ENCODE measurements around the gene IFNK.

IFNK gene

DNA sequence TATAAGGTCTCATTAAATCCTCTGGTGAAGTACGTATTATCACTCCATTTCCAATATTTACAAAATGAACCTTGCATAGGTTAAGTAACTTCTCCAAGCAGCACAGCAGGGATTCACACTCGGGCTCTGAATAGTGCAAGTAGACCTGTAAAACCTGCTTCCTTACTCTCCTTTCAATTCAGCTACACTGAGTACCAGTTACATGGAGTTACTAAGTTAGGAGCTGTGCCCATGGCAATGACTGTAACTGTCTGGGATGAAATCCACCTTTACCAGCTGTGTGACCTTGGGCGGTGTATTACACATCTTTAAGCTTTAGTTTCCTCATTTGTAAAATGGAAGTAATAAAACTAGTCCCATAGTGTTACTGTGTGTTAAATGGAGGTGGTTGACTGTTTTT lies 21.4 kb downstream of the IFNK start (continued):
- TF ChIP-seq, protein P1, sequence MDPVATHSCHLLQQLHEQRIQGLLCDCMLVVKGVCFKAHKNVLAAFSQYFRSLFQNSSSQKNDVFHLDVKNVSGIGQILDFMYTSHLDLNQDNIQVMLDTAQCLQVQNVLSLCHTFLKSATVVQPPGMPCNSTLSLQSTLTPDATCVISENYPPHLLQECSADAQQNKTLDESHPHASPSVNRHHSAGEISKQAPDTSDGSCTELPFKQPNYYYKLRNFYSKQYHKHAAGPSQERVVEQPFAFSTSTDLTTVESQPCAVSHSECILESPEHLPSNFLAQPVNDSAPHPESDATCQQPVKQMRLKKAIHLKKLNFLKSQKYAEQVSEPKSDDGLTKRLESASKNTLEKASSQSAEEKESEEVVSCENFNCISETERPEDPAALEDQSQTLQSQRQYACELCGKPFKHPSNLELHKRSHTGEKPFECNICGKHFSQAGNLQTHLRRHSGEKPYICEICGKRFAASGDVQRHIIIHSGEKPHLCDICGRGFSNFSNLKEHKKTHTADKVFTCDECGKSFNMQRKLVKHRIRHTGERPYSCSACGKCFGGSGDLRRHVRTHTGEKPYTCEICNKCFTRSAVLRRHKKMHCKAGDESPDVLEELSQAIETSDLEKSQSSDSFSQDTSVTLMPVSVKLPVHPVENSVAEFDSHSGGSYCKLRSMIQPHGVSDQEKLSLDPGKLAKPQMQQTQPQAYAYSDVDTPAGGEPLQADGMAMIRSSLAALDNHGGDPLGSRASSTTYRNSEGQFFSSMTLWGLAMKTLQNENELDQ (tag by site-specific recombination; IDR thresholded peaks at IDR 0.05; ENCODE audit: low read depth) = no peak
- TF ChIP-seq AEBP2 (tag by site-specific recombination; IDR thresholded peaks at IDR 0.05; ENCODE audit: borderline replicate concordance) = no peak

GRCh38 chr9:27548055-27548741 lies 24.1 kb downstream of the IFNK start:
- CTCF ChIA-PET = interaction anchor here (0.7 to 5.1 kb wide), 22 partner anchors 9 to 508 kb away, joined by 3 to 78 read pairs (median 4); partner anchors contain the start of gene MOB3B
- no peaks in the 10 kb centered on the region for H3K4me1 ChIP-seq (ENCODE audit: control insufficient read depth, insufficient read depth, low read length)
- POLR2A ChIA-PET = interaction anchor here (0.6 kb wide), 1 partner anchor 468 kb away, joined by 5 read pairs; no protein-coding TSS in a partner anchor
- no peak overlapping the region for H3K27ac ChIP-seq (ENCODE audit: extremely low read depth, low read depth, low read length)
- H3K36me3 ChIP-seq (ENCODE audit: control insufficient read depth in 2 of 2, insufficient read depth in 1 of 2, low read length in 2 of 2) = peaks cover 0 to 32% of the 10 kb centered on the region in 2 experiments; a peak in 2 of 3 replicates
- no peak overlapping the region for H3K4me3 ChIP-seq (ENCODE audit: low read depth, low read length)
- TF ChIP-seq ZNF658 (tag by site-specific recombination; IDR thresholded peaks at IDR 0.05) (no peak), CTCF (tag by site-specific recombination; IDR thresholded peaks at IDR 0.05) (0 out of 2 replicates have a peak, but pooled peaks have one; percentile 29), ZNF654 (tag by site-specific recombination; IDR thresholded peaks at IDR 0.05; ENCODE audit: low read depth) (peak; percentile 60), ZNF18 (tag by site-specific recombination; IDR thresholded peaks at IDR 0.05) (no peak), KLF16 (tag by site-specific recombination; IDR thresholded peaks at IDR 0.05) (no peak), MZF1 (tag by site-specific recombination; IDR thresholded peaks at IDR 0.05; ENCODE audit: borderline replicate concordance) (no peak), ZBTB1 (tag by site-specific recombination; IDR thresholded peaks at IDR 0.05) (no peak), MEIS1 (CRISPR knock-in tag; IDR thresholded peaks at IDR 0.05; ENCODE audit: borderline replicate concordance) (no peak), ZNF433 (tag by site-specific recombination; IDR thresholded peaks at IDR 0.05; ENCODE audit: low read depth) (no peak), ZNF677 (tag by site-specific recombination; IDR thresholded peaks at IDR 0.05) (no peak), ZBTB7A (tag by site-specific recombination; IDR thresholded peaks at IDR 0.05; ENCODE audit: low read depth) (no peak)
- TF ChIP-seq, protein P2, sequence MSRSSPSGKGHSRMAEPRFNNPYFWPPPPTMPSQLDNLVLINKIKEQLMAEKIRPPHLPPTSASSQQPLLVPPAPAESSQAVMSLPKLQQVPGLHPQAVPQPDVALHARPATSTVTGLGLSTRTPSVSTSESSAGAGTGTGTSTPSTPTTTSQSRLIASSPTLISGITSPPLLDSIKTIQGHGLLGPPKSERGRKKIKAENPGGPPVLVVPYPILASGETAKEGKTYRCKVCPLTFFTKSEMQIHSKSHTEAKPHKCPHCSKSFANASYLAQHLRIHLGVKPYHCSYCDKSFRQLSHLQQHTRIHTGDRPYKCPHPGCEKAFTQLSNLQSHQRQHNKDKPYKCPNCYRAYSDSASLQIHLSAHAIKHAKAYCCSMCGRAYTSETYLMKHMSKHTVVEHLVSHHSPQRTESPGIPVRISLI (tag by site-specific recombination; IDR thresholded peaks at IDR 0.05) = peak; percentile 49; the same call in 1 of the 2 replicates
- H3K9me3 ChIP-seq (ENCODE audit: control insufficient read depth, insufficient read depth, low read depth, low read length) = no peaks in the 10 kb centered on the region

Data from HEK293 (cell line).